Measurements from ENCODE around the gene NHERF2. TPM values are rescaled to one million over a fixed set of nuclear protein-coding genes. Genes with fewer than 3 reads are reported as not detected.
A peak's percentile ranks its signal among the peaks of the same experiment; 100 is the strongest.

The NHERF2 gene
- total and polyA plus RNA-seq, 7 donors = 61.6 to 156 (median 86.8) TPM

DNA sequence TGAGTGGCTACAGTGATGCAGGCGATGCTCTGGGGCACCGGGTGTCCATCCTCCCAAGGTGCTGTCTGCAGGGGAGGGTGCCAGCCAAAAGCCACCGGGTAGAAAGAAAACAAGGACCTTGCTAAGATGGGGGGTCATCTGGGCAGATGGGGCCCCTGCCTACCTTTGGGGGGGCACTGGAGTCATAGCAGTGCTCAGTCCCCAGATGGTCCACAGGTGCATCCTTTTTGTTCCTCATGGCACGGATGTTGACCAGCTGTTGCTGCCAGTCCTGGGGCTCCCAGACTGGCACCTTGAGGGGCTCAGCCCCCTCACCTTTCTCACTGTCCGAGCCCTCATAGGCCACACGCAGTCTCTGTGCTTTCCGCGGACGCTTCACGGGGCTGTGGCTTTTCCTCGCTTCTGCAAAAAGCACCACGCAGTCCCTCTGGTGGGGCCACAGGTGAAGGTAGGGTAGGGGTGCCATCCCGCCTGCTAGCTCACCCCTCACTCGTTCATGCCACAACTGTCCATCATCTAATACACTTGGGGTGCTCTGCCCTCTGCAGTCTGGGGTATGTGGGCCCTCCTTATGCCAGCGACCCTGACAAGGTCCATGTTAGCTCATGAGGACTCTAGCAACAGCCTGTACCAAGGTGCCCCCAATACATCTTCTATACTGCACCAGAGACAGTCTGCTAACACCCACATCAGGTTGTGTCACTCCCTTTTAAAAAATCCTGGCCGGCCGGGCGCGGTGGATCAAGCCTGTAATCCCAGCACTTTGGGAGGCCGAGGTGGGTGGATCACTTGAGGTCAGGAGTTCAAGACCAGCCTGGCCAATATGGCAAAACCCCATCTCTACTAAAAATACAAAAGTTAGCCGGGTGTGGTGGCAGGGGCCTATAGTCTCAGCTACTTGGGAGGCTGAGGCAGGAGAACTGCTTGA is 19.5 kb downstream of the NHERF2 start:
- WGBS, 3 donors = 82 to 87% (median 82%) methylated on average over 21 of the region's 21 CpGs
- Histone ChIP-seq H3K27ac (no peak overlapping the region), H3K36me3 (ENCODE audit: insufficient read depth in 1 of 2, low read depth in 1 of 2) (peaks cover 0 to 13% of the 10 kb centered on the region in 2 donors), H3K9me3 (no peaks in the 10 kb centered on the region), H3K4me1 (peaks cover 21% of the 10 kb centered on the region), H3K4me3 (peak overlapping the region; percentile 80), H3K27me3 (ENCODE audit: insufficient read depth in 3 of 3, low read length in 2 of 3) (no peaks in the 10 kb centered on the region)
- no peak for TF ChIP-seq CTCF (IDR thresholded peaks at IDR 0.05)
- intact Hi-C loops (cut with DNase I) = no loop called here
- DNase-seq (no peak), ATAC-seq (no peak)

GRCh38 chr16:2046893-2047329 is 20.2 kb downstream of the NHERF2 start:
- intact Hi-C loops (cut with DNase I) = no loop called here
- H3K27ac ChIP-seq = peak overlapping the region; percentile 70
- 20 to 25% (median 23%) methylated on average over 8 of the region's 8 CpGs for WGBS, 3 donors

DNA sequence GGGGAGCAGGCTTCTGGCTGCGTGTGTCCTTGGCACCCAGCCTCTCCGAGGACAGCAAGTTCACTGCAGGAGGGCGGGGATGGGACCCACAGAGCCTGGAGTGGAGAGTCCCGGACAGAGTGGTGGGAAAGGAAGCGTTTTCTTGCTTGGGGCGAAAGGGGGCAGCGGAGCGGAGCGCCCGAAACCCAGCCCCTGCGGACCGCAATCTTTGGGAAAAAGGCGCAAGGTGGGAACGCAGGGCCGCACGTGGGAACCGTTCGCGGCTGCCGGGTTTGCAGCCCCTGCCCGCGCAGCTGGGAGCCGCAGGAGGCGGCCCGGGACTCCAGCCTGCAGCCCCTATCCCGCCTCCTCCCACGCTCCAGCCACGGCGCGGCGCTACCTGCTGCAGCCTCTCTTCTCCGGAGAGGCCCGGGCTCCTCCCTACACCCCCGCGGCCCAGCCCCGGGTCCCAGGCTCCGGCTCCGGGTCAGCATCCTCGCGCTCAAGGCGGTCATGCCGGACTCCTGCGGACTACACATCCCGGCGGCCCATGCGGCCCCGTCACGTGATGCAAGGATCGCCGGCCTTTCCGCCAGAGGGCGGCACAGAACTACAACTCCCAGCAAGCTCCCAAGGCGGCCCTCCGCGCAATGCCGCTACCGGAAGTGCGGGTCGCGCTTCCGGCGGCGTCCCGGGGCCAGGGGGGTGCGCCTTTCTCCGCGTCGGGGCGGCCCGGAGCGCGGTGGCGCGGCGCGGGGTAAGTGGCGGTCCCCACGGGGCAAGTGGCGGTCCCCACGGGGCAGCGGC is 20.8 kb downstream of the NHERF2 start, which contains the start of the genes NTHL1 and TSC2:
Gene NTHL1 (minus strand): TSS at position 505 of the 786 bp plus-strand sequence. CDS start 11 bp downstream, at position 494.
Gene TSC2 (plus strand): TSS at position 656 of the 786 bp plus-strand sequence. CDS start 631 bp downstream, outside the sequence.
- WGBS, 3 donors = 0 to 1% (median 1%) methylated on average over 37 to 81 of the region's 81 CpGs
- Histone ChIP-seq H3K9me3 (no peaks in the 10 kb centered on the region), H3K27me3 (ENCODE audit: insufficient read depth in 3 of 3, low read length in 2 of 3) (no peaks in the 10 kb centered on the region), H3K27ac (peak within 1 kb of the TSS; percentile 70), H3K36me3 (ENCODE audit: insufficient read depth in 1 of 2, low read depth in 1 of 2) (peaks cover 0 to 26% of the 10 kb centered on the region in 2 donors), H3K4me1 (peaks cover 19% of the 10 kb centered on the region), H3K4me3 (peak within 1 kb of the TSS; percentile 80)
- TF ChIP-seq CTCF (IDR thresholded peaks at IDR 0.05) = peak; percentile 41
- intact Hi-C loops (cut with DNase I) = no loop called here
- ATAC-seq (peak; percentile 98 to 100 (median 98)), DNase-seq (peak; percentile 97 to 98)

More at GRCh38 chr16:2046893-2047329, 20.2 kb downstream of the NHERF2 start:
- ATAC-seq (peak in 1 of 4 donors; percentile 5), DNase-seq (no peak)
- peaks cover 0 to 20% of the 10 kb centered on the region in 2 donors for H3K36me3 ChIP-seq (ENCODE audit: insufficient read depth in 1 of 2, low read depth in 1 of 2)
- no peaks in the 10 kb centered on the region for H3K9me3 ChIP-seq
- peaks cover 19% of the 10 kb centered on the region for H3K4me1 ChIP-seq
- H3K27me3 ChIP-seq (ENCODE audit: insufficient read depth in 3 of 3, low read length in 2 of 3) = no peaks in the 10 kb centered on the region
- no peak for TF ChIP-seq CTCF (IDR thresholded peaks at IDR 0.05)
- peak overlapping the region; percentile 80 for H3K4me3 ChIP-seq

- H3K27ac ChIP-seq = peak overlapping the region; percentile 70
- H3K9me3 ChIP-seq = no peaks in the 10 kb centered on the region
- WGBS, 3 donors = 1% methylated on average over 27 to 30 of the region's 30 CpGs
- H3K4me3 ChIP-seq = peak overlapping the region; percentile 80
- intact Hi-C loops (cut with DNase I) = no loop called here
- H3K27me3 ChIP-seq (ENCODE audit: insufficient read depth in 3 of 3, low read length in 2 of 3) = no peaks in the 10 kb centered on the region
- no peak for TF ChIP-seq CTCF (IDR thresholded peaks at IDR 0.05)
- peaks cover 19% of the 10 kb centered on the region for H3K4me1 ChIP-seq
- peaks cover 0 to 32% of the 10 kb centered on the region in 2 donors for H3K36me3 ChIP-seq (ENCODE audit: insufficient read depth in 1 of 2, low read depth in 1 of 2)
- DNase-seq (no peak), ATAC-seq (peak in 1 of 4 donors; percentile 44)
These were observed 21.4 kb downstream of the NHERF2 start for GRCh38 chr16:2048116-2048543.

Measured in psoas muscle (tissue), 8 donors.